GM10248 (cell line): ENCODE results near the gene KRT36.

Experiments used
- CTCF ChIA-PET: fragments of 300-600 bp; sonication (Branson Sonifier 250); formaldehyde crosslinking; extraction: SDS; loops from one replicate; lab custom pipeline; 2021; ENCODE audit warnings: antibody characterized with exemption; lab: Yijun Ruan, JAX
- POLR2A ChIA-PET: fragments of 350-650 bp; sonication (Branson Sonifier 250); formaldehyde crosslinking; extraction: SDS; loops from one replicate; lab custom pipeline; 2020; ENCODE audit warnings: antibody characterized with exemption; lab: Yijun Ruan, JAX
- DNase-seq: peaks from one replicate; pipeline ENCODE4 v3.0.0; 2012; ENCODE audit errors: extremely low spot score
- TF ChIP-seq, protein P1 (sequence below): IDR thresholded peaks from 2 replicates; pipeline ENCODE4 v1.5.1; 2012; ENCODE audit warnings: mild to moderate bottlenecking, low read depth; ENCODE audit errors: extremely low read depth, missing control alignments, control extremely low read depth

KRT36 gene

DNA sequence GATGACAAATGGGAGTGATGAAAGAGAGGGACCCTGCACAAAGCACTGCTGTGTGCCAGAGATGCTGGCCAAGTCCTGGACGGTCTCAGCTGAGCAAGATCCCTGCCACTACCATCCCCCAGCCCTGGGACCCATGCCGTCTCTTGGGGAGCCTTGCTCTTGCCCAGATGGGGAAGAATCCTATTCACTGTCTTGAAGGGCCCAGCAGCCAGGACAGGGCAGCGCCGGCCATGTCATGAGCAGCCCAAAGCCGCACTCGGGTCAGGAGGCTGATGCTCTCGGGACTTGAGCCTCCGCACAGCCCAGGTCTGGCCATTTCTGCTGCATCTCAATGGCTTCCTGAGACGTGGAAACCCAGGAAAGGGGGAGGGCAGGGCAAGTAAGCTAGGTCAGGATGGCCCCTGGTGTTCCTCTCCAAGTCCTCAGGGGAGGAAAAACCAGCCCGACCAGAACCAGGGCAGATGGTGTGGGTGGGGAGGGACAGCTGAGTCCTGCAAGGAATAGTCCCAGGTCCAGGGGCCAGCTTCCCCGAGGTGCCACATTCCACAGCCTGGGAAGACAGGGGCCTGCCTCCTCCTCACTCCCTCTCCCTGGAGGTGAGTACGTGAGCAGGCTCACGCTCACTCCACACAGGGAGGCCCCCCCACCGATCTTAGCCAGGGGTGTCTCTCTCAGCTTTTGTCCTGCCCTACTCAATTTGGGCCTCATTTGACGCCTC lies 46.2 kb upstream of the KRT36 start:
- TF ChIP-seq, protein P1, sequence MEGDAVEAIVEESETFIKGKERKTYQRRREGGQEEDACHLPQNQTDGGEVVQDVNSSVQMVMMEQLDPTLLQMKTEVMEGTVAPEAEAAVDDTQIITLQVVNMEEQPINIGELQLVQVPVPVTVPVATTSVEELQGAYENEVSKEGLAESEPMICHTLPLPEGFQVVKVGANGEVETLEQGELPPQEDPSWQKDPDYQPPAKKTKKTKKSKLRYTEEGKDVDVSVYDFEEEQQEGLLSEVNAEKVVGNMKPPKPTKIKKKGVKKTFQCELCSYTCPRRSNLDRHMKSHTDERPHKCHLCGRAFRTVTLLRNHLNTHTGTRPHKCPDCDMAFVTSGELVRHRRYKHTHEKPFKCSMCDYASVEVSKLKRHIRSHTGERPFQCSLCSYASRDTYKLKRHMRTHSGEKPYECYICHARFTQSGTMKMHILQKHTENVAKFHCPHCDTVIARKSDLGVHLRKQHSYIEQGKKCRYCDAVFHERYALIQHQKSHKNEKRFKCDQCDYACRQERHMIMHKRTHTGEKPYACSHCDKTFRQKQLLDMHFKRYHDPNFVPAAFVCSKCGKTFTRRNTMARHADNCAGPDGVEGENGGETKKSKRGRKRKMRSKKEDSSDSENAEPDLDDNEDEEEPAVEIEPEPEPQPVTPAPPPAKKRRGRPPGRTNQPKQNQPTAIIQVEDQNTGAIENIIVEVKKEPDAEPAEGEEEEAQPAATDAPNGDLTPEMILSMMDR, result no peak
- no peak for DNase-seq
- CTCF ChIA-PET, result interaction anchor here (2.0 to 4.4 kb wide), 2 partner anchors 14 to 127 kb away, joined by 6 to 31 read pairs; no protein-coding TSS in a partner anchor

DNA sequence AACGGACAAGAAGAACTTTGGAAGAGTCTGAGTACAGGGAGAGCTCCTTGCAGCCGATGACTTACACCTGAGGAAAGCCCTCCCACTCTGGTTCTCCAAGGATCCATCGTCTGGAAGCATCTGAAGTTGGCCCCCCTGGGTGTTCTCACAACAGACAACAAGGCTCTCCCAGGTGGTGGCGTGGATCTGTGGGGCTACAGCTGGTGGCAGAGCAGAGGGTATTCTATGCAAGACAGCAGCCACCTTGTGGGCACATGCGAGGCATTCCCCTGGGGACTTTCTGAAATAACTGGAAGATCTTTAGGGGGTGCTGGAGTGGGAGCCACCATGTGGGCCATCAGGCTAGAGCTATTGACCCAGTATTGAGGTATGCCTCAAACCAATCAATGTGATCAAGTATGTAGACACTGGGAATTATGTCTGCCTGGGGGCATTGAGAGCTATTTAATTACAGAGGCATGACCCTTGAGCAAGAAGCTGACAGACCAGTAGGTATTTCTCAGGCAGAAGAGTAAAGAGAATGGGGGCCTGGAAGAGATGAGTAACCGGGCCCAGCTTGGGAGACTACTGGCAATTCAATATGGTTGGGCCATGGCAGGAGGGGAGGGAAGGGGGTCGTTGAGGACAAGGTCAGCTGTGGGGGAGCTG lies 45.3 kb upstream of the KRT36 start:
- POLR2A ChIA-PET, result no interaction called here
- no peak for DNase-seq
- CTCF ChIA-PET, result interaction anchor here (1.3 to 4.4 kb wide), 3 partner anchors 15 to 127 kb away, joined by 4 to 31 read pairs (median 6); no protein-coding TSS in a partner anchor
- TF ChIP-seq, protein P1, result no peak

More for the DNA sequence above, 46.2 kb upstream of the KRT36 start:
- POLR2A ChIA-PET, result no interaction called here

DNA sequence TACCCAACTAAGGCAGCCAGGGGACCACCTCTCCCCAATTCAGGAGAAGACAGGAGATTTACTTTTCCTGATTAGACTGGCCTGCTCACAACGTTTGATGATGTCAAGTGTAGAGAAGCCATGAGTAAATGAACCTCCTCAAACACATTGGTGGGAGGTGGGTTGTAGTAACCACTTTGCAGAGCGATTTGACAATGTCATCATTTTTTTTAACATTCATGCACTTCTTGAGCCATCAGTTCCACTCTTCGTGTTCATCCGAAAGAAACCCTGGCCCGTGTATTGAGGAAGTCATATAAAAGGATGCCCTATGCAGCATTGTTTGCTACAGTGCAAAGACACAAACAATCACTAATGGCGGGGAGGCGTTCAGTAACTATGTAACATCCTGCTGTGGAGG lies 43.9 kb upstream of the KRT36 start:
- no peak for DNase-seq
- ChIA-PET POLR2A (no interaction called here), CTCF (interaction anchor here (1.6 to 2.0 kb wide), 3 partner anchors 9 to 129 kb away, joined by 5 to 19 read pairs (median 6); no protein-coding TSS in a partner anchor)

GRCh38 chr17:41532947-41533570 lies 43.3 kb upstream of the KRT36 start:
- DNase-seq, result no peak
- TF ChIP-seq, protein P1, result no peak
- ChIA-PET POLR2A (no interaction called here), CTCF (interaction anchor here (1.6 to 1.9 kb wide), 2 partner anchors 9 to 16 kb away, joined by 5 to 19 read pairs; no protein-coding TSS in a partner anchor)

More for the DNA sequence above, 43.9 kb upstream of the KRT36 start:
- TF ChIP-seq, protein P1, result no peak

GRCh38 chr17:41531993-41532392 lies 42.3 kb upstream of the KRT36 start:
- DNase-seq, result no peak
- TF ChIP-seq, protein P1, result no peak
- ChIA-PET POLR2A (no interaction called here), CTCF (interaction anchor here (1.6 to 1.9 kb wide), 2 partner anchors 11 to 17 kb away, joined by 5 to 19 read pairs; no protein-coding TSS in a partner anchor)
